BE2C (cell line): ENCODE measurements around the gene CILP.

Source experiments
- DNase-seq: peaks from one replicate; pipeline ENCODE4 v3.0.0-alpha.2; 2020
- H3K27me3 ChIP-seq: fragments of 250-450 bp; sonication (Bioruptor Pico); 2 replicates; pipeline ENCODE4 v1.5.1; 2020; ENCODE audit warnings: mild to moderate bottlenecking
- H3K36me3 ChIP-seq: fragments of 250-450 bp; sonication (Bioruptor Pico); 2 replicates; pipeline ENCODE4 v1.5.1; 2020; ENCODE audit warnings: mild to moderate bottlenecking
- H3K4me1 ChIP-seq: fragments of 250-450 bp; sonication (Bioruptor Pico); 2 replicates; pipeline ENCODE4 v1.5.1; 2020
- H3K4me3 ChIP-seq: 2 replicates; pipeline ENCODE4 v1.5.1; 2011; ENCODE audit warnings: low read depth, low read length
- H3K9me3 ChIP-seq: fragments of 250-450 bp; sonication (Bioruptor Pico); 2 replicates; pipeline ENCODE4 v1.5.1; 2020
- TF ChIP-seq, protein P1 (sequence below): IDR thresholded peaks from 2 replicates; pipeline ENCODE4 v1.5.1; 2012; ENCODE audit warnings: mild to moderate bottlenecking, low read depth, low read length

Gene CILP

GRCh38 chr15:65175511-65175910 lies 35.8 kb downstream of the CILP start:
- TF ChIP-seq, protein P1, sequence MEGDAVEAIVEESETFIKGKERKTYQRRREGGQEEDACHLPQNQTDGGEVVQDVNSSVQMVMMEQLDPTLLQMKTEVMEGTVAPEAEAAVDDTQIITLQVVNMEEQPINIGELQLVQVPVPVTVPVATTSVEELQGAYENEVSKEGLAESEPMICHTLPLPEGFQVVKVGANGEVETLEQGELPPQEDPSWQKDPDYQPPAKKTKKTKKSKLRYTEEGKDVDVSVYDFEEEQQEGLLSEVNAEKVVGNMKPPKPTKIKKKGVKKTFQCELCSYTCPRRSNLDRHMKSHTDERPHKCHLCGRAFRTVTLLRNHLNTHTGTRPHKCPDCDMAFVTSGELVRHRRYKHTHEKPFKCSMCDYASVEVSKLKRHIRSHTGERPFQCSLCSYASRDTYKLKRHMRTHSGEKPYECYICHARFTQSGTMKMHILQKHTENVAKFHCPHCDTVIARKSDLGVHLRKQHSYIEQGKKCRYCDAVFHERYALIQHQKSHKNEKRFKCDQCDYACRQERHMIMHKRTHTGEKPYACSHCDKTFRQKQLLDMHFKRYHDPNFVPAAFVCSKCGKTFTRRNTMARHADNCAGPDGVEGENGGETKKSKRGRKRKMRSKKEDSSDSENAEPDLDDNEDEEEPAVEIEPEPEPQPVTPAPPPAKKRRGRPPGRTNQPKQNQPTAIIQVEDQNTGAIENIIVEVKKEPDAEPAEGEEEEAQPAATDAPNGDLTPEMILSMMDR: no peak
- Histone ChIP-seq H3K36me3 (peaks cover 69% of the 10 kb centered on the region), H3K4me1 (no peaks in the 10 kb centered on the region), H3K27me3 (no peaks in the 10 kb centered on the region), H3K9me3 (no peaks in the 10 kb centered on the region), H3K4me3 (no peak overlapping the region)
- no peak for DNase-seq

- H3K36me3 ChIP-seq: peaks cover 74% of the 10 kb centered on the region
- no peaks in the 10 kb centered on the region for H3K4me1 ChIP-seq
- TF ChIP-seq, protein P1: no peak
- no peak overlapping the region for H3K4me3 ChIP-seq
- DNase-seq: no peak
- no peaks in the 10 kb centered on the region for H3K27me3 ChIP-seq
- H3K9me3 ChIP-seq: no peaks in the 10 kb centered on the region
These were observed 36.8 kb downstream of the CILP start for GRCh38 chr15:65174509-65174908.

- peaks cover 59% of the 10 kb centered on the region for H3K36me3 ChIP-seq
- no peak overlapping the region for H3K4me3 ChIP-seq
- no peaks in the 10 kb centered on the region for H3K9me3 ChIP-seq
- TF ChIP-seq, protein P1: no peak
- no peaks in the 10 kb centered on the region for H3K27me3 ChIP-seq
- DNase-seq: no peak
- no peaks in the 10 kb centered on the region for H3K4me1 ChIP-seq
These were observed 38.7 kb downstream of the CILP start for GRCh38 chr15:65172531-65172930.

DNA sequence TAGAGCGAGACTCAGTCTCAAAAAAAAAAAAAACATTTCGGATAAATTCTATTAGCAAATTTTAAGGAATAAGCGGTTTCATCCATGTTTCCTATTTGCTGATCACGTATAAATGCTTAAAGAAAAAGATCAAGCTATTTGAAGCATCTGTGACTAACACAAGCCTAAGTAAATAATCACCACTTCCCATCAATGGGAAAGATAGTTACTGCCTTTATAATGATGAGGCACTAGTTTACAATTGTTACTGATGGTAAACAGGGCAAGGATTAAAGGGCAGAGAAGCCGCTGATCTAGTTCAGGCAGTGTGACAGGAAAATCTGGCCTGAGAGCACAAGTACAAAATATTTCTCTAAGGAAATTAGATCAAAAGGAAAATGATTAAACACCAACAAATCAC lies 39.8 kb downstream of the CILP start:
- Histone ChIP-seq H3K4me3 (no peak overlapping the region), H3K36me3 (peaks cover 51% of the 10 kb centered on the region), H3K27me3 (no peaks in the 10 kb centered on the region), H3K9me3 (no peaks in the 10 kb centered on the region), H3K4me1 (no peaks in the 10 kb centered on the region)
- TF ChIP-seq, protein P1: no peak
- no peak for DNase-seq

- no peaks in the 10 kb centered on the region for H3K9me3 ChIP-seq
- H3K4me3 ChIP-seq: no peak overlapping the region
- no peak for DNase-seq
- peaks cover 23% of the 10 kb centered on the region for H3K36me3 ChIP-seq
- TF ChIP-seq, protein P1: no peak
- H3K27me3 ChIP-seq: no peaks in the 10 kb centered on the region
- no peaks in the 10 kb centered on the region for H3K4me1 ChIP-seq
These were observed 45.4 kb downstream of the CILP start for GRCh38 chr15:65165875-65166274.

DNA sequence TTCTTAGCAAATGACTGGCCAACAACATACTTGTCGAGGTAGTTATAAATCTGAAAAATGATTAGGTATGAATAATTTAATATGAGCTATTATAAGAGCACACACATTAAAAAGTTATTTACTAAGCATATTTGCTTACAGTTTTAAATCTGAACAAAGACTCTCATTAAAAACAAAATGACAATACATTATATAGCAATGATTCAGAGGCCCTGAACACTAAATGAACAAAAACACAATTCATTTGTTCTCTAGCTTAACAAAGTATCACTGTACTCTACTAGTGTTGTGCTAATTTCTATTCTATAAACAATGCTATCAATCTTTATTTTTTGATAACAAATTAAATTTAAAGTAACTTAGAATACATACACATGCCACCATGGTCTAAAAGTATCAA lies 47.1 kb downstream of the CILP start:
- peaks cover 11% of the 10 kb centered on the region for H3K36me3 ChIP-seq
- no peaks in the 10 kb centered on the region for H3K27me3 ChIP-seq
- no peaks in the 10 kb centered on the region for H3K9me3 ChIP-seq
- TF ChIP-seq, protein P1: no peak
- DNase-seq: no peak
- no peak overlapping the region for H3K4me3 ChIP-seq
- H3K4me1 ChIP-seq: no peaks in the 10 kb centered on the region
